Measurements from ENCODE around the gene NUAK1. TPM values are rescaled to one million over a fixed set of nuclear protein-coding genes. Genes with fewer than 3 reads are reported as not detected.

NUAK1 gene
- total and polyA plus RNA-seq, 3 experiments from 2014 or later = 0.16 TPM; not detected in 2

- no peaks in the 10 kb centered on the region for H3K9me3 Mint-ChIP-seq
- H3K9me3 ChIP-seq (ENCODE audit: low read length) = no peaks in the 10 kb centered on the region
- no peaks in the 10 kb centered on the region for H3K36me3 Mint-ChIP-seq
- CTCF ChIA-PET = no interaction called here
- DNase-seq = no peak
- no peak overlapping the region for H3K4me3 ChIP-seq (ENCODE audit: low read length)
- no peak overlapping the region for H3K4me3 Mint-ChIP-seq
- H3K36me3 ChIP-seq (ENCODE audit: insufficient read depth, low read length) = no peaks in the 10 kb centered on the region
- POLR2A ChIA-PET = no interaction called here
- H3K4me1 Mint-ChIP-seq = no peaks in the 10 kb centered on the region
- no peak overlapping the region for H3K27ac Mint-ChIP-seq
- H3K27ac ChIP-seq (ENCODE audit: low read depth, low read length) = no peak overlapping the region
- no peaks in the 10 kb centered on the region for H3K27me3 ChIP-seq (ENCODE audit: insufficient read depth, low read length, poor library complexity, severe bottlenecking)
- H3K4me1 ChIP-seq (ENCODE audit: insufficient read depth, low read length) = no peaks in the 10 kb centered on the region
- H3K27me3 Mint-ChIP-seq = peaks cover 8 to 11% of the 10 kb centered on the region in 2 donors
These were observed 60.3 kb downstream of the NUAK1 start for GRCh38 chr12:106078358-106079010.

- Mint-ChIP-seq H3K4me1 (no peaks in the 10 kb centered on the region), H3K4me3 (no peak overlapping the region), H3K27me3 (peaks cover 0 to 5% of the 10 kb centered on the region in 2 donors), H3K27ac (no peak overlapping the region), H3K9me3 (no peaks in the 10 kb centered on the region), H3K36me3 (no peaks in the 10 kb centered on the region)
- CTCF ChIA-PET = no interaction called here
- Histone ChIP-seq H3K9me3 (ENCODE audit: low read length) (no peaks in the 10 kb centered on the region), H3K4me1 (ENCODE audit: insufficient read depth, low read length) (no peaks in the 10 kb centered on the region), H3K27ac (ENCODE audit: low read depth, low read length) (no peak overlapping the region), H3K27me3 (ENCODE audit: insufficient read depth, low read length, poor library complexity, severe bottlenecking) (no peaks in the 10 kb centered on the region), H3K36me3 (ENCODE audit: insufficient read depth, low read length) (no peaks in the 10 kb centered on the region), H3K4me3 (ENCODE audit: low read length) (no peak overlapping the region)
- POLR2A ChIA-PET = no interaction called here
- DNase-seq = no peak
These were observed 63.9 kb downstream of the NUAK1 start for GRCh38 chr12:106074706-106075392.

- no peaks in the 10 kb centered on the region for H3K9me3 ChIP-seq (ENCODE audit: low read length)
- H3K27ac Mint-ChIP-seq = no peak overlapping the region
- peaks cover 0 to under 1% (median 0%) of the 10 kb centered on the region in 5 donors for H3K9me3 Mint-ChIP-seq
- ChIA-PET CTCF (no interaction called here), POLR2A (no interaction called here)
- no peak overlapping the region for H3K27ac ChIP-seq (ENCODE audit: low read depth, low read length)
- peaks cover 0 to 5% of the 10 kb centered on the region in 2 donors for H3K27me3 Mint-ChIP-seq
- no peaks in the 10 kb centered on the region for H3K36me3 ChIP-seq (ENCODE audit: insufficient read depth, low read length)
- no peak for DNase-seq
- H3K27me3 ChIP-seq (ENCODE audit: insufficient read depth, low read length, poor library complexity, severe bottlenecking) = no peaks in the 10 kb centered on the region
- H3K4me3 ChIP-seq (ENCODE audit: low read length) = no peak overlapping the region
- no peaks in the 10 kb centered on the region for H3K4me1 Mint-ChIP-seq
- no peak overlapping the region for H3K4me3 Mint-ChIP-seq
- no peaks in the 10 kb centered on the region for H3K4me1 ChIP-seq (ENCODE audit: insufficient read depth, low read length)
- H3K36me3 Mint-ChIP-seq = no peaks in the 10 kb centered on the region
These were observed 64.4 kb downstream of the NUAK1 start for GRCh38 chr12:106074361-106074705.

- POLR2A ChIA-PET = no interaction called here
- CTCF ChIA-PET = no interaction called here
These were observed 65.6 kb downstream of the NUAK1 start for GRCh38 chr12:106073179-106073578.

GRCh38 chr12:106072751-106073150, 66.0 kb downstream of the NUAK1 start:
- no peak overlapping the region for H3K27ac ChIP-seq (ENCODE audit: low read depth, low read length)
- no peak overlapping the region for H3K4me3 ChIP-seq (ENCODE audit: low read length)
- H3K27me3 ChIP-seq (ENCODE audit: insufficient read depth, low read length, poor library complexity, severe bottlenecking) = no peaks in the 10 kb centered on the region
- no peaks in the 10 kb centered on the region for H3K4me1 Mint-ChIP-seq
- CTCF ChIA-PET = no interaction called here
- H3K9me3 ChIP-seq (ENCODE audit: low read length) = no peaks in the 10 kb centered on the region
- POLR2A ChIA-PET = no interaction called here
- no peaks in the 10 kb centered on the region for H3K36me3 Mint-ChIP-seq
- no peak overlapping the region for H3K27ac Mint-ChIP-seq
- no peaks in the 10 kb centered on the region for H3K36me3 ChIP-seq (ENCODE audit: insufficient read depth, low read length)
- no peak for DNase-seq
- H3K27me3 Mint-ChIP-seq = peaks cover 0 to 4% of the 10 kb centered on the region in 2 donors
- H3K9me3 Mint-ChIP-seq = peaks cover 0 to 6% (median 0%) of the 10 kb centered on the region in 5 donors
- no peaks in the 10 kb centered on the region for H3K4me1 ChIP-seq (ENCODE audit: insufficient read depth, low read length)
- H3K4me3 Mint-ChIP-seq = no peak overlapping the region

More at GRCh38 chr12:106073179-106073578, 65.6 kb downstream of the NUAK1 start:
- Mint-ChIP-seq H3K36me3 (no peaks in the 10 kb centered on the region), H3K9me3 (peaks cover 0 to 6% (median 0%) of the 10 kb centered on the region in 5 donors), H3K27ac (peak overlapping the region in 1 of 8 donors; percentile 48), H3K4me1 (no peaks in the 10 kb centered on the region), H3K27me3 (peaks cover 0 to 4% of the 10 kb centered on the region in 2 donors), H3K4me3 (no peak overlapping the region)
- no peaks in the 10 kb centered on the region for H3K4me1 ChIP-seq (ENCODE audit: insufficient read depth, low read length)
- no peak overlapping the region for H3K27ac ChIP-seq (ENCODE audit: low read depth, low read length)
- DNase-seq = no peak
- H3K36me3 ChIP-seq (ENCODE audit: insufficient read depth, low read length) = no peaks in the 10 kb centered on the region
- no peaks in the 10 kb centered on the region for H3K27me3 ChIP-seq (ENCODE audit: insufficient read depth, low read length, poor library complexity, severe bottlenecking)
- no peaks in the 10 kb centered on the region for H3K9me3 ChIP-seq (ENCODE audit: low read length)
- H3K4me3 ChIP-seq (ENCODE audit: low read length) = no peak overlapping the region

GRCh38 chr12:106071686-106072085, 67.1 kb downstream of the NUAK1 start:
- no peak for DNase-seq
- POLR2A ChIA-PET = no interaction called here
- Mint-ChIP-seq H3K27ac (no peak overlapping the region), H3K27me3 (peaks cover 0 to 4% of the 10 kb centered on the region in 2 donors), H3K36me3 (no peaks in the 10 kb centered on the region), H3K9me3 (peaks cover 0 to 6% (median 0%) of the 10 kb centered on the region in 5 donors), H3K4me3 (no peak overlapping the region), H3K4me1 (no peaks in the 10 kb centered on the region)
- Histone ChIP-seq H3K36me3 (ENCODE audit: insufficient read depth, low read length) (no peaks in the 10 kb centered on the region), H3K27ac (ENCODE audit: low read depth, low read length) (no peak overlapping the region), H3K27me3 (ENCODE audit: insufficient read depth, low read length, poor library complexity, severe bottlenecking) (no peaks in the 10 kb centered on the region), H3K4me1 (ENCODE audit: insufficient read depth, low read length) (no peaks in the 10 kb centered on the region), H3K9me3 (ENCODE audit: low read length) (no peaks in the 10 kb centered on the region), H3K4me3 (ENCODE audit: low read length) (no peak overlapping the region)
- CTCF ChIA-PET = no interaction called here

- Mint-ChIP-seq H3K36me3 (no peaks in the 10 kb centered on the region), H3K4me1 (no peaks in the 10 kb centered on the region), H3K27me3 (peaks cover 0 to 2% of the 10 kb centered on the region in 2 donors), H3K27ac (peak overlapping the region in 1 of 8 donors; percentile 90), H3K4me3 (no peak overlapping the region), H3K9me3 (peaks cover 0 to 6% (median 0%) of the 10 kb centered on the region in 5 donors)
- no peak for DNase-seq
- ChIA-PET CTCF (no interaction called here), POLR2A (no interaction called here)
- Histone ChIP-seq H3K4me3 (ENCODE audit: low read length) (no peak overlapping the region), H3K27ac (ENCODE audit: low read depth, low read length) (no peak overlapping the region), H3K4me1 (ENCODE audit: insufficient read depth, low read length) (no peaks in the 10 kb centered on the region), H3K9me3 (ENCODE audit: low read length) (no peaks in the 10 kb centered on the region), H3K27me3 (ENCODE audit: insufficient read depth, low read length, poor library complexity, severe bottlenecking) (no peaks in the 10 kb centered on the region), H3K36me3 (ENCODE audit: insufficient read depth, low read length) (no peaks in the 10 kb centered on the region)
These were observed 68.1 kb downstream of the NUAK1 start for GRCh38 chr12:106070611-106071010.

GRCh38 chr12:106070147-106070546, 68.6 kb downstream of the NUAK1 start:
- H3K4me3 Mint-ChIP-seq = no peak overlapping the region
- H3K36me3 Mint-ChIP-seq = no peaks in the 10 kb centered on the region
- Histone ChIP-seq H3K4me1 (ENCODE audit: insufficient read depth, low read length) (no peaks in the 10 kb centered on the region), H3K36me3 (ENCODE audit: insufficient read depth, low read length) (no peaks in the 10 kb centered on the region), H3K27ac (ENCODE audit: low read depth, low read length) (no peak overlapping the region), H3K4me3 (ENCODE audit: low read length) (no peak overlapping the region), H3K9me3 (ENCODE audit: low read length) (no peaks in the 10 kb centered on the region), H3K27me3 (ENCODE audit: insufficient read depth, low read length, poor library complexity, severe bottlenecking) (no peaks in the 10 kb centered on the region)
- H3K27me3 Mint-ChIP-seq = peaks cover 0 to 2% of the 10 kb centered on the region in 2 donors
- H3K4me1 Mint-ChIP-seq = no peaks in the 10 kb centered on the region
- ChIA-PET CTCF (no interaction called here), POLR2A (no interaction called here)
- H3K27ac Mint-ChIP-seq = no peak overlapping the region
- H3K9me3 Mint-ChIP-seq = peaks cover 0 to 6% (median 0%) of the 10 kb centered on the region in 5 donors
- no peak for DNase-seq
